LNCAP (cell line): Measurements from ENCODE around the gene TDP2.

Experiments used
- TF ChIP-seq, protein P1 (sequence below): fragments of 450-650 bp; IDR thresholded peaks from 2 replicates; pipeline ENCODE4 v1.5.1; 2017; ENCODE audit warnings: mild to moderate bottlenecking

Gene TDP2

DNA sequence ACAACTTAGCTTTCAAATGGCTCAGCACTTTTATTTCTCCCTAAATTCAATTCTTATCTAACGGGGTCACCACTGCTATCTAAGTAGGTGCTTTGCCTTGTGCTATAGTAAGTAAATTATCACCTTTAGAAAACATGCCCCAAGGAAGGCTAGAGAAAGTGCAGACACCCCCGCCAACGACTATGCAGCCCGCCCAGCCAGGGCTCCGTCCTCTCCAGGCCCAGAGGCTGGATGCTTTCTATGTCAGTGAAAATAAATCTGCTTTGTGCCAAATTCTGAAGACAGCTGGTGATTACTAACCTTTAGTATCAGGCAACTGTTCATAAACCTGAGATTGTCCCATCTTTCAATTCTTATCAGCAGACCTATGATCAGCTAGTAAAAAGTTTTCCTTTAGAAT is 35.0 kb downstream of the TDP2 start:
- TF ChIP-seq, protein P1, sequence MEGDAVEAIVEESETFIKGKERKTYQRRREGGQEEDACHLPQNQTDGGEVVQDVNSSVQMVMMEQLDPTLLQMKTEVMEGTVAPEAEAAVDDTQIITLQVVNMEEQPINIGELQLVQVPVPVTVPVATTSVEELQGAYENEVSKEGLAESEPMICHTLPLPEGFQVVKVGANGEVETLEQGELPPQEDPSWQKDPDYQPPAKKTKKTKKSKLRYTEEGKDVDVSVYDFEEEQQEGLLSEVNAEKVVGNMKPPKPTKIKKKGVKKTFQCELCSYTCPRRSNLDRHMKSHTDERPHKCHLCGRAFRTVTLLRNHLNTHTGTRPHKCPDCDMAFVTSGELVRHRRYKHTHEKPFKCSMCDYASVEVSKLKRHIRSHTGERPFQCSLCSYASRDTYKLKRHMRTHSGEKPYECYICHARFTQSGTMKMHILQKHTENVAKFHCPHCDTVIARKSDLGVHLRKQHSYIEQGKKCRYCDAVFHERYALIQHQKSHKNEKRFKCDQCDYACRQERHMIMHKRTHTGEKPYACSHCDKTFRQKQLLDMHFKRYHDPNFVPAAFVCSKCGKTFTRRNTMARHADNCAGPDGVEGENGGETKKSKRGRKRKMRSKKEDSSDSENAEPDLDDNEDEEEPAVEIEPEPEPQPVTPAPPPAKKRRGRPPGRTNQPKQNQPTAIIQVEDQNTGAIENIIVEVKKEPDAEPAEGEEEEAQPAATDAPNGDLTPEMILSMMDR, result no peak

DNA sequence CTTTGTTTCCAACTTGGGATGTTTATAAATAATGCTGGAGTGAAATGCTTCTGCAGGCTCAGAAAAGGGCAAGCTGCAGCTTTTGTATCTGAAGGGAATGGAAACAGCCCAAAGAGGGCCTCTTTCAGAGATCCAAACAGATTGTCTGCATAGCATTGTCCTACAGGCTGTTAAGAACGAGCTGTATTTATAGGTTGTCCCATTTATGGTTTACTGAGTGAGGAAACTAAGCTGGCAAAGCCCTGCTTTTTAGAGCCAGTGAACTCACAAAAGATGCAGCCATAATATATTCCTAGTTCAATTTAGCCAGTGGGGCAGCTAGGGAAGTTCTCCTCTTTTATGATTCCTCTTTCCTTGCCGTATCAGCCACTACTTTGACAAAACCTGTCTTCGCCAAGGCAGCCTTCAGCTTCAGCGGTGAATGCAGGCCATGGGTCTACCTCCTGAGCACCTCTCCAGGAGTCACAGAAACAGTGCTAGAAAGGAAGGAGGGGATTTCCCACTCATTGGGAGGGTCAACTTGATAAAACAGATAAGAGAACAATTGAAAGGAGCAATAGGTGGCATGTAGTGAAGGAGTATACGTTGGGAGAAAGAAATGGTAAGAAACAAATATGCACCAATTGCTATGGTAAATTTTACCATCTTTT is 35.7 kb downstream of the TDP2 start:
- TF ChIP-seq, protein P1, result no peak

DNA sequence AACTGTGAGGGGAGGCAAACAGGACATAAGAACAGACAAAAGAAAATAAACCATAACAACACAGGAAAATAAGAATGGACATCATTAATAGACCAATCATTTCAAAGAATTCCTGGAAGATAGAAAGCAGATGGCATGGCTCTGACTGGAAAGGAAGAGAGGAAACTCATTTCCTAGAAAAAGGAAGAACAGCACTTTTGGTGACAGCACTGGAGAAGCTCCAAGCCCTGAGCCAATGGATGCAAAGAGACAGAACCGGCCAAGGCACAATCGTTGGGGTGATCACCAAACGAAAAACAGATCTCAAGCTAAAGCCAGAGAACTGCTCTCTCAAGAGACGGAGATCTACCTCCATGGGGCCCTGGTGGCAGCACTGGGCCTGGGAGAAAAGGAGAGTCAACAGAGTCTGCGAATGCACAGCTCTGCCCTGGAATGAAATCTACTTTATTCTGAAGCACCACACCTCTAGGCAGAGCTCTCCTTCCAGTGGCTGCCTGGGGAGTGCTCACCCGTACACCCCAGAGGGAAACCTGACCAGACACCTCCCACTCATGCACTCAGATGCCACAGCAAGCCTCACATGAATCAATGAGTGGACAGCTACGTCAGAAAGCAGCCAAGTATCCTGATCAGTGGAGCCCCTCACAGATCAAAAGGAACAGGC is 44.9 kb downstream of the TDP2 start:
- TF ChIP-seq, protein P1, result no peak

DNA sequence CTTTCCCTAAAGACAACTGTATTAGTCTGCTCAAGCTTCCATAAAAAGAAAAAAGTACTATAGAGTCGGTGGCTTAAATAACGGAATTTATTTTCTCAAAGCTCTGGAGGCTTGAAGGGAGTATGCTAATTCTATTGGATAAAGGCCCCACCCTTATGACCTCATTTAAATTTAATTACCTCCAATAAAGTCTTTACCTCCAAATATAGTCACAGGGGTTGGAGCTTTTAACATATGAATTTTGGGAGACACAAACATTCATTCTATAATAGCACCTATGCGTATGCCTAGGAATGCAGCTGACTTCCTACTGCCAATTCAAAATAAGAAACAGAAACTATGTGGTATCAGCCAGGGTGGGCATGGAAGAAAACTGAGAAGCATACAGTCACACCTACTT is 46.1 kb downstream of the TDP2 start:
- TF ChIP-seq, protein P1, result no peak

DNA sequence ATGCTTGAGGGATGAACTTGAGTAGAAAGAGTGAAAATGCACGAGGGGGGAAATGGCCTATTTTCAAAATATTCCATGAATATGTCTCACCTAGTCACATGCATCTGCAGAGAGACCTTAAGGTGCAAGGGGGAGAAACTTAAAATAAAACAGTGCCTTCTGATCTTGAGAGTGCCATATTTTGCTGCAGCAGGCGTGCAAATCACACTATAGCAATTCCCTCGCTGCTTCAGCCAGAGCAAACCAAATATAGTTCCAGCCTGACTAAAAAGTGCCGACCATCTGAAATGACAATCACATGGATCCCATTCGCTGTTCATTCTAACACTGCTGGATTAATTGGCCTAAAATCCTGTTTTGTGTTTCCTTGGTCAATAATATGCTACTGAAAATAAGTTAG is 47.0 kb downstream of the TDP2 start:
- TF ChIP-seq, protein P1, result no peak

DNA sequence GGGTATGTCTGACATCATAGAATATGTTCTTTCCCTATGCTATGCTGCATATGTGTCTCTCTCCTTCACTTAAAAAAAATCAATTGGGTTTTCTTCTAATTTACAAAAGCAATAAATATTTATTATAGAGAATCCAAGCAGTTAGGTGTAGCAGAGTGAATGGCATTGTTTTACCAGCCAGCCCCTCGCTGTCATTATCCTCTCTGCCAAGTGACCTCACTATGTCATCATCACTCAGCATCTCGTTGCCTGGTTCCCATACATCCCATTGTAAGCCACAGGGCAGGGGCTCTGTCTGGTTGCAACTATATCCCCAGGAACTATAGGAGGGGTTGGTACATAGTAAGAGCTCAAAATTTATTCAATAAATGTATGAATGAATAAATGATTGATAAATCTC is 52.1 kb downstream of the TDP2 start:
- TF ChIP-seq, protein P1, result no peak

DNA sequence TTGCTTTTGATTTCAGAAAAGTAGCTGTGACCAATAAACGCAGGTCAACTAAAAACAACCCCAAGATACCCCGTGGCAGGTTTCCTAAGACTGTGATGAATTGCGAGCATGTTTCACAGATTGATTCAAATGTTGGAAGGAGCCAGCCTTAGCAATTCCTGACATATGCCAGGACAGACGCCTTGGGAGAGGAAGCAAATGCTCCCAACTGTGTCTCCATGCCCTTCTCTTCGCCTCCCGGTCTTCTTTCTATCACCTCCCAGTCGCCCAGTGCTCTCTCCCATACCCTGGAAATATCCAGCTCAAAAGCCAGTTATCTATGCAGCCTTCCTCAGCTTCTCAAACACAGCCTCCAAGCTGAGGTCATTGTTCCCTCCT is 52.7 kb downstream of the TDP2 start:
- TF ChIP-seq, protein P1, result no peak
